Retina (tissue), 1 donor: ENCODE measurements around the gene GGT7.
A peak's percentile ranks its signal among the peaks of the same experiment; 100 is the strongest.
"Not testable (repeated sequence)": the region's sequence is repeated elsewhere in the genome, so short reads cannot be mapped to it uniquely, and the experiment has no call there.

Source experiments
- DNase-seq: peaks from one replicate; pipeline ENCODE4 v3.0.0-alpha.2; 2016

Gene GGT7

DNA sequence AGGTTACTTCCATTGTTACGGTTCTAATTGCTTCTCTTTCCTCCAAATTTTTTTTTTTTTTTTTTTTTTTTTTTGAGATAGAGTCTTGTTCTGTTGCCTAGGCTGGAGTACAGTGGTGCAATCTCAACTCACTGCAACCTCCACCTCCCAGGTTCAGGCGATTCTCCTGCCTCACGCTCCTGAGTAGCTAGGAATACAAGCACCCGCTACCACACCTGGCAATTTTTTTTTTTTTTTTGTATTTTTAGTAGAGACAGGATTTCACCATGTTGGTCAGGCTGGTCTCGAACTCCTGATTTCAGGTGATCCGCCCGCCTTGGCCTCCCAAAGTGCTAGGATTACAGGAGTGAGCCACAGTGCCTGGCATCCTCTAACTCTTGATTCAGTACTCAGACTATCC, 8.3 kb upstream of the GGT7 start:
- DNase-seq = not testable (repeated sequence)

DNA sequence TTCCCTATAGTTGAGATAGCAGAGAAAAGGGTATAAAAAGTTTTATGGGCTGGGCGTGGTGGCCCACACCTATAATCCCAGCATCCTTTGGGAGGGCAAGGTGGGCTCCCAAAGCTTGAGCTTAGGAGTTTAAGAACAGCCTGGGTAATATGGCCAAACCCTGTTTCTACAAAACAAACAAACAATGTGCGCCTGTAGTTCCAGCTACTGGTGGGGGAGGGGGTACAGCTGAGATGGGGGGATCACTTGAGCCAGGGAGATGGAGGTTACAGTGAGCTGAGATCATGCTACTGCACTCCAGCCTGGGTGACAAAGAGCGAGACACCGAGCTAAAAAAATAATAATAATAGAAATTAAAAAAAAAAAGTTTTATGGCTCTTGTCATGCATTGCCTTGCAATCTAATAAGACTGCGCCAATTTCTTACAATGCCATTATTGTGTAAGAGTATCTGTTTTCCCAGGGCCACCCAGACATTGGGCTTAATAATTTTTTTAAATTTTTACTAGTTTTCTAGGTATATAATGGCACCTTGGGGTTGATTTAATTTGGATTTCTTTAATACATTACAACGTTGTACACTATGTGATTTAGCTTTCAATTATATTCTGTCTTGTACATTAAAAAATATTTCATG, 7.7 kb upstream of the GGT7 start:
- no peak for DNase-seq

- DNase-seq = peak; percentile 89
Observed at GRCh38 chr20:34876406-34877282, 4.0 kb upstream of the GGT7 start, which contains the start of gene ACSS2. Gene ACSS2 (plus strand): TSS chr20:34876612. CDS start chr20:34876646, 34 bp downstream.

- no peak for DNase-seq
Observed at GRCh38 chr20:34875642-34876405, 3.2 kb upstream of the GGT7 start.

DNA sequence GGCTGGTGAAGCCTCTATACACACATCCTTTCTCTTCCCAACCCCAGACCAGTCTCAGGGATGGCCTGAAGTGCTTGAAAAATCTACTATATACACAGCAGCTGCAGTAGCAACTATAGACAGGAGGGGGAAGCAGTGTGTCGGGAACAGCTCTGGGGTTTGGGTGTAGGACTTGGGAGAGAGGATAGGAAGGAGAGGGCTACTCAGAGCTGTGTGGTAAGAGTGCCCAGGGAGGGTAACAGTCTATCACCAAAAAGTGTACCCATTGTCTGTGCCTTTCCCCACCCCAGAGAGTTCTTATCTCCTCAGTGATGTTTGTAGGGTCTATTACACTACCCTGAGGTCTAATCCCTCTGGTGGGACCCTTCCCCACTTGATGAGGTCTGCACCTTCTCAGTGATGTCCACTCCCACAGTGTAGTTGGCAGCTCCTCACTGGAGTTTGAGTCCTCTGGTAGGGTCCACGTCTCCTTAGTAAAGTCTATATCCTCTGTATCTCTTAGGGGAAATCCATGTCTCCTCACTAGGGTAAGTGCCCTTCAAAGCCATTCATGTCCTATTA, 1.5 kb upstream of the GGT7 start:
- DNase-seq = peak; percentile 75

DNA sequence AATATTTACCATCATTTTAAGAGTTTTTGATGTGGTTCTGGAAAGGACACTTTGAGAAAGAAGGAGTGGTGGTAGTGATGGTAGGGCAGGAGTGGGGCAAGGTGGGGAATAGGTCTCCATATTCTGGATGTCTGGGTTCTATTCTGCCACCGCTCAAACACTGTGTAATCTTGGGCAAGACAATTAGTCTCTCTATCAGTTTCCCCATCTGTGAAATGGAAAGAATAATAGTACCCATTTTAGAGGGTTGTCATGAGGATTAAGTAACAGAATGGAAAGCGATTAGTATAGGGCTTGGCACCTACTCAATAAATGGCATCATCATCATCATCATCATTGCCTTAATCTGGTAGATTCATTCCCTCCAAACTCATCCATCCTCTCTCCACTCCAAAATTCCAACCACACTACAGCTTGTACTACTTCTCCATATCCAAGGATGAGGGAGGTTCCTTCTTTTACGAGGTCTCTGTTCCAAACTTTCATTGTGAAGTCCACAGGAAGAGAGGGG, 982 bp upstream of the GGT7 start:
- DNase-seq = no peak

DNA sequence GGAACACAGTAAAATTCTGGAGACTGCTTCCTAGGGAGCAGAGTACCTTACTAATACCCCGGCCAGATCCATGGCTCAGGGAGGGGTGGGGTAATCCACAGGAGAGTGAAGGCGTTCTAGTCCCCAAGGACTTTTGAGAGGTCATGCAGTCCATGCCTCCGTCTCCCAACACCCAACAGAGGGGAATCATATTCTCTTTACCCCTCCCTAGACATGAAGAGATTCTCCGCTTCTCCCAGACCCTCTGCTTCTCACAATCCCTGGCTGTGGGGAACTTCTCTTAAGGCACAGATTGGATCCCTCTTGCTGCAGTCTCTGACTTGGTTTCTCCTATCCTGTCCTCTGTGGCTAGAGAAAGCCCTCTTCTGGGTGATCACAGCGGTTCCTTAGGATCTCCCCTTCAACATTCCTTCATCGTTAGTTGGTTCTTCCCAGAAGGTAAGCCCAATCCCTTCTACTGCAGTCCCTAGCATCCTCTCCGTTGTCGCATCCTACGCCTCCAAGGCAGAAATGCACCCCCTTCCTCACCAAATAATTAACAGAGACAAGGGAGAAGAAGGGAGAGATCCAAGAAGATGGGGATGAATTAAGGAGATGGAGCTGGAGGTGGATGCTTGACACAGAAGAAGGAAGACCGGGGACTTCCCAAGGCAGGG, 562 bp downstream of the GGT7 start:
- DNase-seq = no peak

GRCh38 chr20:34871320-34871926, 1.2 kb downstream of the GGT7 start:
- no peak for DNase-seq

GRCh38 chr20:34864216-34864615, 8.4 kb downstream of the GGT7 start:
- DNase-seq = no peak

DNA sequence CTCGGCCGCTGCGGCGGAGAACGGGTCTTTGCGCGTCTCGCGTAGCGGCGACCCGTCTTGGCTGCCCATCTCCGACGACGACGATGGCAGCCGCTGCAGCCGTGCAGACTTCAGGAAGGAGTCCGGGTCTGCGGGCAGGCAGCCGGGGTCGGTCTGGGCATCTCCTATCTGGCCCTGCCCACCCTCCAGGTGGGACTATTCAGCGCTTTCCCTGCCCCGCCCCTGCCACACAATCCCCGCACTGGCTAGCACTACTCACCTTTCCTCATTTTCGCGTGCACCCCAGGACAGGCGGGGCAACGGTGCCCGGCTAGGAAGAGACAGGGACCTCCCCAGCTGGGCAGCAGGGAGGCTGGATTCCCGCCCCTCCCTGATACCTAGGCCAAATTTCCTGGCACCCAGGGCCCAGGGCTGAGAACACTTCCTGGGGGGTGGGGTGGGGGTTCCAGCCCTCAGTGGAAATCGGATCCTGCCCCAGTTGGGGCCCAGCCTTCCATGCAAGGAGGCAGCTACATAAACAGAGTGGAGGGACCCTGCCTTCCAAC, 9.2 kb downstream of the GGT7 start:
- DNase-seq = no peak

DNA sequence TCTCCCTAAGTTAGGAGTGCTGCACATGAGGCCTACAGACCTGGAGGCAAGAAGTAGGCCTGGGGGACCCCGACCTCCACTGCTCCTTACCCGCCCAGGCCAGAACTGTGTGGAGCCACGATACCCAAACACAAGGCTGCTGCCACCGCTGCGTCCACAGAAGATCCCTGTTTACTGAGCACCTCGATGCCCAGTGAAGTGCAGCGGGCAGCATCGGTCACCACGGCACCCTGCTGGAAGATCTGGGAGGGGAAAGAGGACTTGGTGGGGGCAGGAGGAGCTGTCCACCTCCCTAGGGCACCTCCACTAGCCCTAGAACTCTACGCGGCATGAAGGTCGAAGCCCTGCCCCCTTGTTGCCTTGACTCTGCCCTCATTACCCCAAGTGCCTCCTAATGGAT, 9.9 kb downstream of the GGT7 start:
- no peak for DNase-seq

- DNase-seq = no peak
Observed at GRCh38 chr20:34861386-34862084, 11.1 kb downstream of the GGT7 start.

- no peak for DNase-seq
Observed at GRCh38 chr20:34859826-34860545, 12.7 kb downstream of the GGT7 start.

GRCh38 chr20:34859367-34859766, 13.3 kb downstream of the GGT7 start:
- DNase-seq = no peak

- DNase-seq = no peak
Observed at GRCh38 chr20:34852298-34852697, 20.4 kb downstream of the GGT7 start.

DNA sequence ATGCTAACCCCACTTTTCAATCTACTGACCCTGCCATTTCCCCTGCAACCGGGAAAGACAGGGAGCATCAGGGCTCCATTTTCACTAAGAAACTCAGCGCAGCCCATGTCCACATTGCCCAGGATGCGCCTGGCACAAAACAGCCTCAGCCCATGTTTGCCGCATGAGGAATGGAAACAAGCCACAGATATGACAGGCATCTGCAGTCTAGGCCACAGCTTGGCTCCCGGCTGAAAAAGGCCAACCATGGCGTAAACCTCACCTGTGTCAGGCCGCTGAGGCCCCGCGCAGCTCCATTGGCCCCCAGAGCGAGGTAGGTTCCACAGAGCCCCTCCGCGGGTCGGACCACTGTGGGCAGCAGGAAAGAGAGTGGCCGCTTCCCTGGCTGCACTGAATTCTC, 21.7 kb downstream of the GGT7 start:
- DNase-seq = no peak

DNA sequence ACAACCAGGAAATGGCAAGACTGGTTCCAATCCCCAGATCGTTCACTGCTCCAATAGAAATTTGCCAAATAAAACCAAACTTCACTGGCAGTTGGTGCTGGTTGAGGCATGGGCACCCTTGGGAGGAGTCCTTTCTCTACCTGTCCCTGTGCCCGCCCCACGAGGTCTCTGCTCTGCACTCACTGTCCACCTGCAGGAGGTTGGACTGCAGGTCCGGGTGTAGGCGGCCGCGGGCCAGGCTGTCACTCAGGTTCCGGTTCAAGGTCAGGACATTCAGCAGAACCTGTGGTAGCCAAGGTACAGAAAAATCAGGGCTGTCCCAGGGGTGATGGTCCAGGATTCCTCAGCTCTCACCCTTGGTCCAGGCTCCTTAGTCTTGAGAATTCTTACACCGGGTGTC, 22.9 kb downstream of the GGT7 start:
- DNase-seq = no peak

GRCh38 chr20:34848597-34848996, 24.1 kb downstream of the GGT7 start:
- DNase-seq = no peak

DNA sequence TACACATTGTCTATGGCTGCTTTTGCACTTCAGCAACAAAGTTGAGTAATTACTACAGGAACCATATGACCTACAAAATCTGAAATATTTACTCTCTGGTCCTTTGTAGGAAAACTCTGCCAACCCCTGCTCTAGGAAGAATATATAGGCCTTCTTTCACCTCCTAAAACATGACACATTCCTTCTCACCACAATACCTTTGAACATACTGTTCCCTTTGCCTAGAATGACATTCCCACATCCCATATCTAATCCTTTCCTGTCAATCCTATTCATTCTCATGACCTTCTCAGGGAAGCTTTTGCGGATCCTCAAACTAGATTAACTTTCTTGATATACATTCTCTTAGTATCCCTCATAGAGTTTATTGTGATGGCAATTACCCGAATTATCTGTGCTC, 29.2 kb downstream of the GGT7 start:
- DNase-seq = no peak

DNA sequence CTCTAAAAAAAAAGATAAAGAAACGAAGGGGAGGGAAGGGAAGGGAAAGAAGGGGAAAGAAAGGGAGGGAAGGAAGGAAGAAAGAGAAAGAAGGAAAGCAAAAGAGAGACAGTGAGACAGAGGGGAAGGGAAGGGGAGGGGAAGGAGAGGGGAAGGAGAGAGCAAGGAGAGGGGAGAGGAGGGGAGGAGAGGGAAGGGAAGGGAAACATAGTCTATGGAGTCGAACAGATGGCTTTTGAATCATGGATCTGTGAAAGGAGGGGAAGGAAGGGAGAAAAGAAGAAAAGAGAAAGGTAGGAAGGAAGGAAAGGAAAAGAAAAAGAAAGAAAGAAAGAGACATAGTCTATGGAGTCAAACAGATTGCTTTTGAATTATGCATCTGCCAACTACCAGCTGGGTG, 30.5 kb downstream of the GGT7 start:
- DNase-seq = no peak
